GM12891 (cell line): ENCODE data around the gene PELI3.

Experiments used
- POLR2A ChIP-seq: IDR thresholded peaks from 2 replicates; pipeline ENCODE4 v1.6.1; 2011; ENCODE audit warnings: low read depth, low read length, control low read depth
- POLR2AphosphoS5 ChIP-seq: IDR thresholded peaks from 2 replicates; pipeline ENCODE4 v1.6.1; 2011; ENCODE audit warnings: low read depth, low read length, control low read depth
- TAF1 ChIP-seq: IDR thresholded peaks from 2 replicates; pipeline ENCODE4 v1.6.1; 2011; ENCODE audit warnings: low read depth, low read length, control low read depth

GRCh38 chr11:66418168-66418985 lies 48.3 kb upstream of the PELI3 start:
- TF ChIP-seq TAF1 (no peak), POLR2A (no peak), POLR2AphosphoS5 (no peak)
